ENCODE data around the gene RASA3. TPM values are rescaled to one million over a fixed set of nuclear protein-coding genes. Genes with fewer than 3 reads are reported as not detected.
"Not testable (repeated sequence)": the region's sequence is repeated elsewhere in the genome, so short reads cannot be mapped to it uniquely, and the experiment has no call there.

The RASA3 gene
- total RNA-seq, 1 donor from 2014 or later = 30.7 TPM

GRCh38 chr13:114155926-114156883 is 23.8 kb upstream of the RASA3 start:
- DNase-seq (ENCODE audit: low read depth in 2 of 2) = no peak

GRCh38 chr13:114155320-114155719 is 22.9 kb upstream of the RASA3 start:
- no peak for DNase-seq (ENCODE audit: low read depth in 2 of 2)

GRCh38 chr13:114154476-114154875 is 22.1 kb upstream of the RASA3 start:
- DNase-seq (ENCODE audit: low read depth in 2 of 2) = no peak

- DNase-seq (ENCODE audit: low read depth in 2 of 2) = no peak
Observed at GRCh38 chr13:114153485-114154080, 21.2 kb upstream of the RASA3 start.

GRCh38 chr13:114152831-114153371 is 20.5 kb upstream of the RASA3 start:
- DNase-seq (ENCODE audit: low read depth in 2 of 2) = no peak

GRCh38 chr13:114152285-114152645 is 19.8 kb upstream of the RASA3 start:
- DNase-seq (ENCODE audit: low read depth in 2 of 2) = no peak

GRCh38 chr13:114151565-114152284 is 19.3 kb upstream of the RASA3 start:
- DNase-seq (ENCODE audit: low read depth in 2 of 2) = peak in 1 of 2 donors; percentile 45

- DNase-seq (ENCODE audit: low read depth in 2 of 2) = no peak
Observed at GRCh38 chr13:114151031-114151430, 18.6 kb upstream of the RASA3 start.

GRCh38 chr13:114149774-114150740 is 17.6 kb upstream of the RASA3 start:
- no peak for DNase-seq (ENCODE audit: low read depth in 2 of 2)

- DNase-seq (ENCODE audit: low read depth in 2 of 2) = not testable (repeated sequence)
Observed at GRCh38 chr13:114148886-114149285, 16.5 kb upstream of the RASA3 start.

- no peak for DNase-seq (ENCODE audit: low read depth in 2 of 2)
Observed at GRCh38 chr13:114148521-114148855, 16.1 kb upstream of the RASA3 start.

GRCh38 chr13:114147803-114148520 is 15.5 kb upstream of the RASA3 start:
- no peak for DNase-seq (ENCODE audit: low read depth in 2 of 2)

GRCh38 chr13:114146629-114147028 is 14.2 kb upstream of the RASA3 start:
- DNase-seq (ENCODE audit: low read depth in 2 of 2) = no peak

- DNase-seq (ENCODE audit: low read depth in 2 of 2) = no peak
Observed at GRCh38 chr13:114146173-114146572, 13.8 kb upstream of the RASA3 start.

- no peak for DNase-seq (ENCODE audit: low read depth in 2 of 2)
Observed at GRCh38 chr13:114145722-114146121, 13.3 kb upstream of the RASA3 start.

- DNase-seq (ENCODE audit: low read depth in 2 of 2) = no peak
Observed at GRCh38 chr13:114145256-114145655, 12.8 kb upstream of the RASA3 start.

- no peak for DNase-seq (ENCODE audit: low read depth in 2 of 2)
Observed at GRCh38 chr13:114144606-114145244, 12.3 kb upstream of the RASA3 start.

GRCh38 chr13:114143806-114144605 is 11.6 kb upstream of the RASA3 start:
- peak in 1 of 2 donors; percentile 10 for DNase-seq (ENCODE audit: low read depth in 2 of 2)
